Prostate gland (tissue), 2 donors: ENCODE data around the gene DYSF. TPM values are rescaled to one million over a fixed set of nuclear protein-coding genes. Genes with fewer than 3 reads are reported as not detected.
A peak's percentile ranks its signal among the peaks of the same experiment; 100 is the strongest.

Experiments
- DNase-seq: peaks from one replicate; pipeline ENCODE4 v3.0.0-alpha.2; 2019; ENCODE audit warnings: low spot score
- H3K27ac ChIP-seq, 2 donors: fragments of 200-600 bp; sonication (generic); 2 replicates each; pipeline ENCODE4 v1.5.1; 2017 to 2019
- H3K27me3 ChIP-seq: fragments of 200-600 bp; sonication (generic); replicated peaks from 2 replicates; pipeline ENCODE4 v1.5.1; 2019; ENCODE audit not compliant: insufficient read depth
- H3K36me3 ChIP-seq, 2 donors: fragments of 200-600 bp; sonication (generic); 1 replicate in 1 of 2; 2 replicates in 1 of 2; pipeline versions ENCODE4 v1.5.1 to v1.8.1; 2017 to 2019
- H3K4me1 ChIP-seq: fragments of 200-600 bp; sonication (generic); replicated peaks from 2 replicates; pipeline ENCODE4 v1.5.1; 2019
- H3K4me3 ChIP-seq, 2 donors: fragments of 200-600 bp; sonication (generic); 2 replicates each; pipeline ENCODE4 v1.5.1; 2017 to 2019
- H3K9me3 ChIP-seq: fragments of 200-600 bp; sonication (generic); 2 replicates; pipeline ENCODE4 v1.5.1; 2017
- POLR2A ChIP-seq: fragments of 450-650 bp; IDR thresholded peaks from one replicate; pipeline ENCODE4 v1.6.1; 2016; ENCODE audit warnings: antibody characterized with exemption, mild to moderate bottlenecking
- POLR2AphosphoS5 ChIP-seq: sonication (generic); formaldehyde crosslinking; IDR thresholded peaks from one replicate; pipeline ENCODE4 v1.6.1; 2017; ENCODE audit warnings: antibody characterized with exemption
- WGBS: methylation state at CpG from one replicate; pipeline ENCODE4 v1.1.5; 2018; 5-methylcytosine and 5-hydroxymethylcytosine counted together
- intact Hi-C: fragments of 100-400 bp; cut with DNase I; formaldehyde crosslinking; loops from one replicate; pipeline ENCODE4 v1.14.2; 2022
- total RNA-seq, 2 donors: library from RNA; depleted of rRNA; stranded (reverse); fragments of >200 nt; gene quantifications; one replicate each; pipeline ENCODE4 v1.1.0, GENCODE V29; 2016
- TF ChIP-seq, protein P1 (sequence below), 4 experiments: fragments of 200-600 bp in 2 of 4; fragments of 450-650 bp in 2 of 4; sonication (generic) in 2 of 4; IDR thresholded peaks; 1 replicate in 3 of 4; 2 replicates in 1 of 4; pipeline ENCODE4 v1.5.1; 2016 to 2019; ENCODE audit warnings: antibody characterized with exemption in 4 of 4, mild to moderate bottlenecking in 2 of 4, moderate library complexity in 2 of 4

The DYSF gene
- total RNA-seq, 2 donors from 2014 or later: 5.9 to 9.4 TPM

DNA sequence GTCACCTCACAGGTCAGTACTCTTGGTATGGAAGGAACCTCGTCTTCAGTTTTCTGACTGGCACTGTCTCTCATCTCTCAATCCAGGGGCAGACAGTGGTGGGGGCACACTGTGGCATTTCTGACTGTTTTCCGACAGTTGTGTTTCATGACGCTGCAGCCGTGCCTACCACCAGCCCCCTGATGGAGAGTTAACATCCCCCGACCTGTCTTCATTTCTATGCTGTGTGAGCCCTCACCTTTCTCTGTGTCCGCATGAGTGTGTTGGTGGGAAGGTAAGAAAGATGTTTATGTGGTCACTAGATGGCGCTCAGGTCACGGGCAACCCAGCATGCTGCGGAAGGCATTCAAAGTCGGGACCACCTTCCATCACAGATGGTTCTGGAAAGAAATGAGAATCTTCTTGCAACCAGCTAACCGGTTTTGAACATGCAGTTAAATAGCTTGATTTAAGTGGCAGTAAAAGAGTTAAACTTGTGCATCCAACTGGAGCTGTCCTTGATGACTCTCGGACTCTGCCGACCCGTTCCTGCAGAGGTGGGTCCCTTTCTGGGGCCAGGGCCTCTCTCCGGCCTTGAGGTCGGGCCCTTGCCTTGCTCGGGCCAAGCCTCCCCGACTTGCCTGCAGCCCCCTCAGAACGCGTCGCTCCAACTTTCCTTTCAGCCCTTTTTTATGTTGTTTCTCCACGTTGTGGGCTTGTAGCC is 92.4 kb downstream of the DYSF start:
- Histone ChIP-seq H3K4me1 (no peaks in the 10 kb centered on the region), H3K36me3 (no peaks in the 10 kb centered on the region), H3K4me3 (no peak overlapping the region), H3K27ac (no peak overlapping the region), H3K27me3 (no peaks in the 10 kb centered on the region), H3K9me3 (no peaks in the 10 kb centered on the region)
- intact Hi-C loops: loop anchor here (5.0 kb wide), 3 partner anchors 257 to 1202 kb away; no protein-coding TSS in a partner anchor
- 33% methylated on average over 22 of the region's 22 CpGs for WGBS
- no peak for TF ChIP-seq POLR2A
- TF ChIP-seq, protein P1, sequence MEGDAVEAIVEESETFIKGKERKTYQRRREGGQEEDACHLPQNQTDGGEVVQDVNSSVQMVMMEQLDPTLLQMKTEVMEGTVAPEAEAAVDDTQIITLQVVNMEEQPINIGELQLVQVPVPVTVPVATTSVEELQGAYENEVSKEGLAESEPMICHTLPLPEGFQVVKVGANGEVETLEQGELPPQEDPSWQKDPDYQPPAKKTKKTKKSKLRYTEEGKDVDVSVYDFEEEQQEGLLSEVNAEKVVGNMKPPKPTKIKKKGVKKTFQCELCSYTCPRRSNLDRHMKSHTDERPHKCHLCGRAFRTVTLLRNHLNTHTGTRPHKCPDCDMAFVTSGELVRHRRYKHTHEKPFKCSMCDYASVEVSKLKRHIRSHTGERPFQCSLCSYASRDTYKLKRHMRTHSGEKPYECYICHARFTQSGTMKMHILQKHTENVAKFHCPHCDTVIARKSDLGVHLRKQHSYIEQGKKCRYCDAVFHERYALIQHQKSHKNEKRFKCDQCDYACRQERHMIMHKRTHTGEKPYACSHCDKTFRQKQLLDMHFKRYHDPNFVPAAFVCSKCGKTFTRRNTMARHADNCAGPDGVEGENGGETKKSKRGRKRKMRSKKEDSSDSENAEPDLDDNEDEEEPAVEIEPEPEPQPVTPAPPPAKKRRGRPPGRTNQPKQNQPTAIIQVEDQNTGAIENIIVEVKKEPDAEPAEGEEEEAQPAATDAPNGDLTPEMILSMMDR (IDR thresholded peaks at IDR 0.05): peak; percentile 22 to 74 (median 64)
- DNase-seq: peak; percentile 56

- no peaks in the 10 kb centered on the region for H3K9me3 ChIP-seq
- H3K27me3 ChIP-seq: no peaks in the 10 kb centered on the region
- DNase-seq: no peak
- intact Hi-C loops: loop anchor here (5.0 kb wide), 3 partner anchors 256 to 1201 kb away; no protein-coding TSS in a partner anchor
- H3K36me3 ChIP-seq: no peaks in the 10 kb centered on the region
- WGBS: 64% methylated on average over 3 of the region's 3 CpGs
- H3K4me3 ChIP-seq: no peak overlapping the region
- H3K27ac ChIP-seq: no peak overlapping the region
- TF ChIP-seq, protein P1 (IDR thresholded peaks at IDR 0.05): no peak
- TF ChIP-seq POLR2AphosphoS5: no peak
- no peak for TF ChIP-seq POLR2A
- no peaks in the 10 kb centered on the region for H3K4me1 ChIP-seq
Observed at GRCh38 chr2:71546275-71546638, 92.9 kb downstream of the DYSF start.

GRCh38 chr2:71546777-71547281 is 93.5 kb downstream of the DYSF start:
- Histone ChIP-seq H3K36me3 (no peaks in the 10 kb centered on the region), H3K27me3 (no peaks in the 10 kb centered on the region), H3K4me1 (no peaks in the 10 kb centered on the region), H3K9me3 (no peaks in the 10 kb centered on the region), H3K27ac (no peak overlapping the region), H3K4me3 (no peak overlapping the region)
- TF ChIP-seq, protein P1 (IDR thresholded peaks at IDR 0.05): no peak
- TF ChIP-seq POLR2A (no peak), POLR2AphosphoS5 (no peak)
- intact Hi-C loops: loop anchor here (5.0 kb wide), 3 partner anchors 255 to 1200 kb away; no protein-coding TSS in a partner anchor
- WGBS: 85% methylated on average over 14 of the region's 14 CpGs
- DNase-seq: no peak

DNA sequence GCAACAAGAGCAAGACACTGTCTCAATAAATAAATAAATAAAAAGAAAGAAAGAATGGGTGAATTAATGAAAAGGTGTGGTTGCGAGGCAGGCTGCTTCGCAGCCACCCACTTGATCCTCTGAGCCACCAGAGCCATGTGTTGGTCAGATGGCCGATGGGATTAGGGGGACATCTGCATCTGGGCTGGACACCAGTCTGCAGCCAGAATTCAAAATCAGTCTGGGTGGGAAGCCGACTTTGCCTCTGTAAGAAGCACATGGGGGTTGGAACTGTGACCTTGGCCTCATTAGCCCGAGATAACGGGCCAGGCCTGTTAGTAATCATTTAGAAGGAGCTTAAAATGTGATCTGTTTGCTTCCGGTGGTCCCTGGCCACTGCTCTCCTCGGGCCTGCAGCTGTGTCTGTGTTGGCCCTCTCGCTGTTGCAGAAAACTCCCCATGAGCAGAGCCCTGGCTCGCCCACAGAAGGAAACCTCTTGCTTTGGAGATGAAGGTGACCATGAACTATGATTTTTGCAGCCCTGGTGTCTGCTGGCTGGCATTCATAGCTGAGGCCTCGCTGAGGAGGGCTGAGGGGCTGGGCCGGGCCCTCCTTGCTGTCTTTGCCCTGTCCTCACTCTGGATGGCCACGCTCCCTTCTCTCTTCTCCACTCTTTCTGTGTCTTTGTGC is 94.4 kb downstream of the DYSF start:
- Histone ChIP-seq H3K9me3 (no peaks in the 10 kb centered on the region), H3K27me3 (no peaks in the 10 kb centered on the region), H3K27ac (no peak overlapping the region), H3K36me3 (no peaks in the 10 kb centered on the region), H3K4me3 (no peak overlapping the region), H3K4me1 (no peaks in the 10 kb centered on the region)
- 88% methylated on average over 13 of the region's 13 CpGs for WGBS
- no peak for TF ChIP-seq POLR2A
- intact Hi-C loops: loop anchor here (2.0 to 5.0 kb wide), 4 partner anchors 255 to 1200 kb away; no protein-coding TSS in a partner anchor
- no peak for DNase-seq

GRCh38 chr2:71548646-71549425 is 95.5 kb downstream of the DYSF start:
- no peaks in the 10 kb centered on the region for H3K27me3 ChIP-seq
- 64% methylated on average over 21 of the region's 21 CpGs for WGBS
- no peaks in the 10 kb centered on the region for H3K4me1 ChIP-seq
- DNase-seq: peak; percentile 54
- no peak overlapping the region for H3K4me3 ChIP-seq
- TF ChIP-seq POLR2AphosphoS5 (no peak), POLR2A (no peak)
- TF ChIP-seq, protein P1 (IDR thresholded peaks at IDR 0.05): peak in 3 of 4 experiments; percentile 67 to 83 (median 77)
- no peaks in the 10 kb centered on the region for H3K9me3 ChIP-seq
- H3K36me3 ChIP-seq: no peaks in the 10 kb centered on the region
- no peak overlapping the region for H3K27ac ChIP-seq
- intact Hi-C loops: loop anchor here (2.0 to 5.0 kb wide), 4 partner anchors 253 to 1198 kb away; no protein-coding TSS in a partner anchor
